PC-3 (cell line): ENCODE data around the gene HHIPL1.

Source experiments
- EZH2 ChIP-seq: fragments of 300-600 bp; sonication (generic); IDR thresholded peaks from one replicate; pipeline ENCODE4 v1.6.1; 2017; ENCODE audit warnings: antibody characterized with exemption, mild to moderate bottlenecking, low read length; ENCODE audit not compliant: unreplicated experiment
- EZH2phosphoT487 ChIP-seq: fragments of 300-600 bp; sonication (generic); IDR thresholded peaks from 2 replicates; pipeline ENCODE4 v1.6.1; 2018; ENCODE audit warnings: mild to moderate bottlenecking, antibody characterized with exemption, low read length, borderline replicate concordance
- TF ChIP-seq, protein P1 (sequence below): fragments of 300-600 bp; sonication (generic); conservative IDR thresholded peaks from 2 replicates; pipeline ENCODE4 v1.5.1; 2017; ENCODE audit warnings: antibody characterized with exemption, low read depth, mild to moderate bottlenecking, low read length

DNA sequence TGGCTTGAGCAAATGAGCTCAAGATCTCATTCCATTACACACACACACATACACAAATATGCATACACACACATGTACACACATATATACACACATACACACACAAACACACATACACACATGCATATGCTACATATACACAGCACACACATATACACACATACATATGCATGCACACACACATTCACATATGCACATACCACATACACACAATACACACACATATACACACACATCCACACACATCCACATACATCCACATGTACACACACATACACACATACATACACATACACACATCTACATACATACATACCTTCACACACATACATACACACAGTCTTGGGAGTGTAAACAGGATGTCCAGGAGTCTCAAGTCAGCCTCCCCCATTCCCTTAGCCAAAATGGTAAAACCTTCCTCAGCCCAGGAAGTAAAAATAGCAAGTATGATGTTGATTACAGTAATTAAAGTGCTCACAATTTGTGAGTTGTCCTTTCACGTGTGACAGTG is 12.8 kb downstream of the HHIPL1 start:
- no peak for TF ChIP-seq EZH2phosphoT487
- TF ChIP-seq EZH2, result no peak
- TF ChIP-seq, protein P1, sequence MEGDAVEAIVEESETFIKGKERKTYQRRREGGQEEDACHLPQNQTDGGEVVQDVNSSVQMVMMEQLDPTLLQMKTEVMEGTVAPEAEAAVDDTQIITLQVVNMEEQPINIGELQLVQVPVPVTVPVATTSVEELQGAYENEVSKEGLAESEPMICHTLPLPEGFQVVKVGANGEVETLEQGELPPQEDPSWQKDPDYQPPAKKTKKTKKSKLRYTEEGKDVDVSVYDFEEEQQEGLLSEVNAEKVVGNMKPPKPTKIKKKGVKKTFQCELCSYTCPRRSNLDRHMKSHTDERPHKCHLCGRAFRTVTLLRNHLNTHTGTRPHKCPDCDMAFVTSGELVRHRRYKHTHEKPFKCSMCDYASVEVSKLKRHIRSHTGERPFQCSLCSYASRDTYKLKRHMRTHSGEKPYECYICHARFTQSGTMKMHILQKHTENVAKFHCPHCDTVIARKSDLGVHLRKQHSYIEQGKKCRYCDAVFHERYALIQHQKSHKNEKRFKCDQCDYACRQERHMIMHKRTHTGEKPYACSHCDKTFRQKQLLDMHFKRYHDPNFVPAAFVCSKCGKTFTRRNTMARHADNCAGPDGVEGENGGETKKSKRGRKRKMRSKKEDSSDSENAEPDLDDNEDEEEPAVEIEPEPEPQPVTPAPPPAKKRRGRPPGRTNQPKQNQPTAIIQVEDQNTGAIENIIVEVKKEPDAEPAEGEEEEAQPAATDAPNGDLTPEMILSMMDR, result no peak
